SK-N-SH treated with all-trans-retinoic acid at 6 μM for 48 hours (cell line): Measurements from ENCODE around the gene LRRC56.

Experiments
- ATAC-seq: fragments of 200-7000 bp; cut with Tn5 transposase; 3 replicates; pipeline ENCODE4 v1.9.1; 2020; ENCODE audit warnings: mild to moderate bottlenecking, moderate library complexity
- ARNTL ChIP-seq: fragments of 450-650 bp; formaldehyde crosslinking; IDR thresholded peaks from 2 replicates; pipeline ENCODE4 v1.5.0; 2020; ENCODE audit warnings: low read depth, mild to moderate bottlenecking, moderate library complexity, borderline replicate concordance
- BACH2 ChIP-seq: fragments of 250-450 bp; sonication (Bioruptor Pico); IDR thresholded peaks from 2 replicates; pipeline ENCODE4 v1.9.0; 2021; ENCODE audit warnings: mild to moderate bottlenecking, borderline replicate concordance
- CREB5 ChIP-seq: fragments of 250-450 bp; sonication (Bioruptor Pico); IDR thresholded peaks from 2 replicates; pipeline ENCODE4 v1.5.1; 2020; ENCODE audit warnings: low read depth, mild to moderate bottlenecking, moderate library complexity
- CSRNP3 ChIP-seq: fragments of 250-450 bp; sonication (Bioruptor Pico); IDR thresholded peaks from 2 replicates; pipeline ENCODE4 v1.5.1; 2021; ENCODE audit warnings: mild to moderate bottlenecking, moderate library complexity
- ESRRG ChIP-seq: fragments of 250-450 bp; sonication (Bioruptor Pico); IDR thresholded peaks from 2 replicates; pipeline ENCODE4 v1.6.1; 2021; ENCODE audit warnings: mild to moderate bottlenecking
- ISL1 ChIP-seq: fragments of 250-450 bp; sonication (Bioruptor Pico); IDR thresholded peaks from 2 replicates; pipeline ENCODE4 v2.1.2; 2022; ENCODE audit warnings: mild to moderate bottlenecking, moderate library complexity
- OSR1 ChIP-seq: fragments of 250-450 bp; sonication (Bioruptor Pico); IDR thresholded peaks from 2 replicates; pipeline ENCODE4 v1.8.0; 2022; ENCODE audit warnings: moderate library complexity, mild to moderate bottlenecking, inconsistent platforms
- PATZ1 ChIP-seq: fragments of 250-450 bp; sonication (Bioruptor Pico); IDR thresholded peaks from 2 replicates; pipeline ENCODE4 v1.8.0; 2020; ENCODE audit warnings: mild to moderate bottlenecking, moderate library complexity, borderline replicate concordance
- POU6F1 ChIP-seq: fragments of 250-450 bp; sonication (Bioruptor Pico); IDR thresholded peaks from 2 replicates; pipeline ENCODE4 v1.8.0; 2021; ENCODE audit warnings: low read depth, mild to moderate bottlenecking, moderate library complexity, borderline replicate concordance
- PPARA ChIP-seq: fragments of 250-450 bp; sonication (Bioruptor Pico); IDR thresholded peaks from 2 replicates; pipeline ENCODE4 v1.5.0; 2020; ENCODE audit warnings: mild to moderate bottlenecking, borderline replicate concordance
- SNAI2 ChIP-seq: fragments of 250-450 bp; sonication (Bioruptor Pico); IDR thresholded peaks from 2 replicates; pipeline ENCODE4 v1.5.0; 2020; ENCODE audit warnings: mild to moderate bottlenecking, moderate library complexity
- TCF4 ChIP-seq: fragments of 250-450 bp; sonication (Bioruptor Pico); IDR thresholded peaks from 2 replicates; pipeline ENCODE4 v1.8.0; 2021; ENCODE audit warnings: mild to moderate bottlenecking, moderate library complexity, borderline replicate concordance
- TOX ChIP-seq: fragments of 250-450 bp; sonication (Bioruptor Pico); IDR thresholded peaks from 2 replicates; pipeline ENCODE4 v1.8.0; 2021; ENCODE audit warnings: mild to moderate bottlenecking, moderate library complexity, borderline replicate concordance
- TSHZ2 ChIP-seq: fragments of 250-450 bp; sonication (Bioruptor Pico); IDR thresholded peaks from 2 replicates; pipeline ENCODE4 v1.5.0; 2020; ENCODE audit warnings: mild to moderate bottlenecking, moderate library complexity
- ZC3H10 ChIP-seq: fragments of 250-450 bp; sonication (Bioruptor Pico); IDR thresholded peaks from 2 replicates; pipeline ENCODE4 v1.5.1; 2021; ENCODE audit warnings: mild to moderate bottlenecking, moderate library complexity
- ZFP3 ChIP-seq: fragments of 250-450 bp; sonication (Bioruptor Pico); IDR thresholded peaks from 2 replicates; pipeline ENCODE4 v1.5.0; 2020; ENCODE audit warnings: mild to moderate bottlenecking, moderate library complexity
- ZFP30 ChIP-seq: fragments of 450-650 bp; formaldehyde crosslinking; IDR thresholded peaks from 2 replicates; pipeline ENCODE4 v1.5.0; 2022; ENCODE audit warnings: mild to moderate bottlenecking, moderate library complexity
- ZNF565 ChIP-seq: fragments of 450-650 bp; formaldehyde crosslinking; conservative IDR thresholded peaks from 2 replicates; pipeline ENCODE4 v1.5.0; 2020; ENCODE audit warnings: low read depth, mild to moderate bottlenecking, moderate library complexity
- ZNF8 ChIP-seq: fragments of 450-650 bp; formaldehyde crosslinking; IDR thresholded peaks from 2 replicates; pipeline ENCODE4 v1.5.0; 2020; ENCODE audit warnings: mild to moderate bottlenecking, moderate library complexity

The LRRC56 gene

GRCh38 chr11:587978-588380, 50.7 kb downstream of the LRRC56 start:
- TF ChIP-seq SNAI2 (CRISPR knock-in tag), result no peak
- TF ChIP-seq, all 23 proteins: peak for 0
- ATAC-seq, result peak; percentile 54

GRCh38 chr11:589798-590197, 52.5 kb downstream of the LRRC56 start:
- ATAC-seq, result no peak
- TF ChIP-seq ZNF565 (CRISPR knock-in tag) (no peak), ZNF8 (CRISPR knock-in tag) (no peak), CREB5 (CRISPR knock-in tag) (no peak), ESRRG (CRISPR knock-in tag) (no peak), CSRNP3 (CRISPR knock-in tag) (no peak), POU6F1 (CRISPR knock-in tag) (no peak), ARNTL (CRISPR knock-in tag) (no peak)

GRCh38 chr11:590997-591396, 53.7 kb downstream of the LRRC56 start:
- ATAC-seq, result no peak
- TF ChIP-seq ZC3H10 (CRISPR knock-in tag) (no peak), BACH2 (CRISPR knock-in tag) (no peak), ARNTL (CRISPR knock-in tag) (no peak), CSRNP3 (CRISPR knock-in tag) (no peak), ZNF8 (CRISPR knock-in tag) (no peak), ZFP30 (no peak), TSHZ2 (CRISPR knock-in tag) (no peak), PATZ1 (CRISPR knock-in tag) (no peak), POU6F1 (CRISPR knock-in tag) (no peak), TCF4 (no peak), OSR1 (CRISPR knock-in tag) (no peak), PPARA (CRISPR knock-in tag) (no peak), TOX (no peak), ISL1 (no peak), ZFP3 (CRISPR knock-in tag) (no peak)
